WERI-Rb-1 (cell line): Measurements from ENCODE around the gene TTC24.
A peak's percentile ranks its signal among the peaks of the same experiment; 100 is the strongest.

Experiments used
- DNase-seq: peaks from one replicate; pipeline ENCODE4 v3.0.0-alpha.2; 2020
- H3K27ac ChIP-seq: fragments of 250-450 bp; sonication (Bioruptor Pico); 2 replicates; pipeline ENCODE4 v1.5.1; 2020; ENCODE audit warnings: mild to moderate bottlenecking, moderate library complexity
- H3K27me3 ChIP-seq: fragments of 250-450 bp; sonication (Bioruptor Pico); 2 replicates; pipeline ENCODE4 v1.5.1; 2021; ENCODE audit warnings: mild to moderate bottlenecking, low read depth, moderate library complexity; ENCODE audit not compliant: insufficient read depth, severe bottlenecking
- H3K36me3 ChIP-seq: fragments of 250-450 bp; sonication (Bioruptor Pico); 2 replicates; pipeline ENCODE4 v1.5.1; 2020; ENCODE audit warnings: mild to moderate bottlenecking, moderate library complexity
- H3K4me3 ChIP-seq: 2 replicates; pipeline ENCODE4 v1.5.1; 2011; ENCODE audit warnings: low read depth, mild to moderate bottlenecking, control low read depth, low read length
- H3K9me3 ChIP-seq: fragments of 250-450 bp; sonication (Bioruptor Pico); 2 replicates; pipeline ENCODE4 v1.5.1; 2021; ENCODE audit warnings: mild to moderate bottlenecking, moderate library complexity; ENCODE audit not compliant: severe bottlenecking
- CTCF ChIP-seq: IDR thresholded peaks from 2 replicates; pipeline ENCODE4 v1.5.1; 2011; ENCODE audit warnings: low read depth, mild to moderate bottlenecking, control low read depth, inconsistent platforms, low read length

The TTC24 gene

DNA sequence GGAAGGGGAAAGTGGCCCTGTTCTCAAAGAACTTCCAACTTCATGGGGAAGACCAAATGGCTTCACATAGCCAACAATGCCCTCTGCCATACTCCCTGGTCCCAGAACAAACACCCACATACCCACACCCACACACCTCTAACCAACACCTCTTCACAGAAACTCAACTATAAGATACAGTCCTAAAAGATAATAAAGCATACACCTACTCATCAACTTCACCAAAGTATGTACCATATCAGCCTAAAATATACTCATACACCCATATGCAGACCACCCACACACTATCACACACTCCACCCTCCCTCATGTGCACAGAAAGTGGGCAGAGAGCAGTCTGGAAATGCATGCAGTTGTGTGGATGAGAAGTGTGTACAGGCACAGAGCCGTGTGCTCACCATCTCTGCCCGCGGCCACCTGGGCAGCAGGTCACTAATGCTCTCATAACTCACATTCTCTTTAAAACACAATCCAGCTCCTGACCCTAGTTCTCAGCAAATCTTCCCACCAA, 34.9 kb upstream of the TTC24 start:
- Histone ChIP-seq H3K9me3 (no peaks in the 10 kb centered on the region), H3K27me3 (no peaks in the 10 kb centered on the region), H3K36me3 (peaks cover 71% of the 10 kb centered on the region), H3K27ac (no peak overlapping the region), H3K4me3 (no peak overlapping the region)
- no peak for TF ChIP-seq CTCF
- no peak for DNase-seq

- no peaks in the 10 kb centered on the region for H3K27me3 ChIP-seq
- no peak for DNase-seq
- no peak overlapping the region for H3K4me3 ChIP-seq
- H3K9me3 ChIP-seq: no peaks in the 10 kb centered on the region
- H3K27ac ChIP-seq: no peak overlapping the region
- H3K36me3 ChIP-seq: peaks cover 75% of the 10 kb centered on the region
- TF ChIP-seq CTCF: no peak
Measured at GRCh38 chr1:156546267-156546666, 33.3 kb upstream of the TTC24 start.

GRCh38 chr1:156547434-156547833, 32.1 kb upstream of the TTC24 start:
- H3K9me3 ChIP-seq: no peaks in the 10 kb centered on the region
- H3K36me3 ChIP-seq: peaks cover 78% of the 10 kb centered on the region
- no peak for DNase-seq
- no peak for TF ChIP-seq CTCF
- H3K27ac ChIP-seq: no peak overlapping the region
- H3K27me3 ChIP-seq: no peaks in the 10 kb centered on the region
- no peak overlapping the region for H3K4me3 ChIP-seq

- TF ChIP-seq CTCF: no peak
- Histone ChIP-seq H3K27me3 (no peaks in the 10 kb centered on the region), H3K36me3 (peaks cover 78% of the 10 kb centered on the region), H3K27ac (no peak overlapping the region), H3K9me3 (no peaks in the 10 kb centered on the region), H3K4me3 (no peak overlapping the region)
- no peak for DNase-seq
Measured at GRCh38 chr1:156547982-156548381, 31.5 kb upstream of the TTC24 start.

DNA sequence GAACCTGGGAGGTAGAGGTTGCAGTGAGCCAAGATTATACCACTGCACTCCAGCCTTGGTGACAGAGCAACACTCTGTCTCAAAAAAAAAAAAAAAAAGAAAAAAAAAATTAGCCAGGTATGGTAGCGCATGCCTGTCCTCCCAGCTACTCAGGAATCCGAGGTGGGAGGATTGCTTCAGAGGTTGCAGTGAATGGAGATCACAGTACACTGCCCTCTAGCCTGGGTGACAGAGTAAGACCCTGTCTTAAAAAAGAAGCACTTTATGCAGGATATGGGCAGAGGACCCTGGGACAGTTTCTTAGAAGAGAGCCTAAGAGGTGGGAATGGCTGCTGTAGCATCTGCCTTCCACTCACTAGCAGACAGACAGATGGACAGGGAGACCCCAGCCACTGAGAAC, 30.1 kb upstream of the TTC24 start:
- peaks cover 74% of the 10 kb centered on the region for H3K36me3 ChIP-seq
- H3K4me3 ChIP-seq: no peak overlapping the region
- no peaks in the 10 kb centered on the region for H3K9me3 ChIP-seq
- no peak overlapping the region for H3K27ac ChIP-seq
- DNase-seq: no peak
- H3K27me3 ChIP-seq: no peaks in the 10 kb centered on the region
- peak; percentile 45; the same call in 1 of the 2 replicates for TF ChIP-seq CTCF

DNA sequence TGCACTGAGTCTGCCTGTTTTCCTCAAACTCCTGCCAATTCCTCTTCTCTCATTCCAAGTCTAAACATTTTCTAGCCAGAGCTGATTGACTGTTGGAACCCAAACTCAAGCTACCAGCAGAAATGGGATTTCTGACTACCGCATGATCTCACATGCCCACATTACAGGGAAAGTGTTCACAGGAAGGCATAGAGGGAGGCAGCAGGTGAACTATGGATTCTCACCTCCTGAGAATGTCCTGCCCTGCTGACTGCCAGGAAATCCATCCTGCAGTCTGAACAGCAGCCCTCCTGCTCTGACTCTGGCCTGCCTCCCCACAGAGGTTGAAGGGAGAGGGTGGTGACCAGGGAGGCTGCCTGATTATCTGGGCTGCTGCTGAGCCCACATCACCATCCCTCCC, 29.7 kb upstream of the TTC24 start:
- DNase-seq: no peak
- no peak overlapping the region for H3K27ac ChIP-seq
- TF ChIP-seq CTCF: no peak
- no peak overlapping the region for H3K4me3 ChIP-seq
- H3K9me3 ChIP-seq: no peaks in the 10 kb centered on the region
- H3K27me3 ChIP-seq: no peaks in the 10 kb centered on the region
- peaks cover 77% of the 10 kb centered on the region for H3K36me3 ChIP-seq
